BE2C (cell line): ENCODE data around the gene STK11.

Experiments
- DNase-seq: peaks from one replicate; pipeline ENCODE4 v3.0.0-alpha.2; 2020
- H3K27me3 ChIP-seq: fragments of 250-450 bp; sonication (Bioruptor Pico); 2 replicates; pipeline ENCODE4 v1.5.1; 2020; ENCODE audit warnings: mild to moderate bottlenecking
- H3K36me3 ChIP-seq: fragments of 250-450 bp; sonication (Bioruptor Pico); 2 replicates; pipeline ENCODE4 v1.5.1; 2020; ENCODE audit warnings: mild to moderate bottlenecking
- H3K4me1 ChIP-seq: fragments of 250-450 bp; sonication (Bioruptor Pico); 2 replicates; pipeline ENCODE4 v1.5.1; 2020
- H3K4me3 ChIP-seq: 2 replicates; pipeline ENCODE4 v1.5.1; 2011; ENCODE audit warnings: low read depth, low read length
- H3K9me3 ChIP-seq: fragments of 250-450 bp; sonication (Bioruptor Pico); 2 replicates; pipeline ENCODE4 v1.5.1; 2020
- CTCF ChIP-seq: IDR thresholded peaks from 2 replicates; pipeline ENCODE4 v1.5.1; 2012; ENCODE audit warnings: mild to moderate bottlenecking, low read depth, low read length

The STK11 gene

GRCh38 chr19:1267477-1268225, 62.1 kb downstream of the STK11 start:
- no peak for TF ChIP-seq CTCF
- peaks cover 3% of the 10 kb centered on the region; the same call in 1 of the 2 replicates for H3K27me3 ChIP-seq
- peak overlapping the region; percentile 23; the same call in 1 of the 2 replicates for H3K4me3 ChIP-seq
- no peaks in the 10 kb centered on the region for H3K9me3 ChIP-seq
- no peak for DNase-seq
- H3K36me3 ChIP-seq: peaks cover 21% of the 10 kb centered on the region
- H3K4me1 ChIP-seq: peaks cover 38% of the 10 kb centered on the region

- Histone ChIP-seq H3K36me3 (peaks cover 28% of the 10 kb centered on the region), H3K27me3 (peaks cover 3% of the 10 kb centered on the region; the same call in 1 of the 2 replicates), H3K9me3 (no peaks in the 10 kb centered on the region), H3K4me1 (peaks cover 31% of the 10 kb centered on the region), H3K4me3 (no peak overlapping the region)
- no peak for DNase-seq
- TF ChIP-seq CTCF: no peak
These were observed 62.9 kb downstream of the STK11 start for GRCh38 chr19:1268226-1269064.

GRCh38 chr19:1269065-1269477, 63.5 kb downstream of the STK11 start, which contains the start of gene CIRBP:
TSS of gene CIRBP (plus strand) at chr19:1269332. CDS start at chr19:1270934, 1,602 bp downstream.
- peak; percentile 100 for DNase-seq
- peaks cover 35% of the 10 kb centered on the region for H3K4me1 ChIP-seq
- H3K9me3 ChIP-seq: no peaks in the 10 kb centered on the region
- peaks cover 3% of the 10 kb centered on the region; the same call in 1 of the 2 replicates for H3K27me3 ChIP-seq
- peaks cover 35% of the 10 kb centered on the region for H3K36me3 ChIP-seq
- H3K4me3 ChIP-seq: peak within 1 kb of the TSS; percentile 83
- TF ChIP-seq CTCF: no peak

GRCh38 chr19:1269478-1270212, 64.1 kb downstream of the STK11 start:
- TF ChIP-seq CTCF: 0 out of 2 replicates have a peak, but pooled peaks have one; percentile 1
- H3K36me3 ChIP-seq: peaks cover 40% of the 10 kb centered on the region
- peaks cover 3% of the 10 kb centered on the region; the same call in 1 of the 2 replicates for H3K27me3 ChIP-seq
- H3K4me3 ChIP-seq: peak overlapping the region; percentile 83
- peaks cover 38% of the 10 kb centered on the region for H3K4me1 ChIP-seq
- H3K9me3 ChIP-seq: no peaks in the 10 kb centered on the region
- peak; percentile 92 for DNase-seq

GRCh38 chr19:1270213-1270853, 64.8 kb downstream of the STK11 start:
- TF ChIP-seq CTCF: 0 out of 2 replicates have a peak, but pooled peaks have one; percentile 0
- peaks cover 3% of the 10 kb centered on the region; the same call in 1 of the 2 replicates for H3K27me3 ChIP-seq
- no peak for DNase-seq
- H3K4me1 ChIP-seq: peaks cover 31% of the 10 kb centered on the region
- peak overlapping the region; percentile 83 for H3K4me3 ChIP-seq
- no peaks in the 10 kb centered on the region for H3K9me3 ChIP-seq
- peaks cover 46% of the 10 kb centered on the region for H3K36me3 ChIP-seq
